CD4-positive, CD25-positive, alpha-beta regulatory T cell (primary cell): Measurements from ENCODE around the gene PBRM1. TPM values are rescaled to one million over a fixed set of nuclear protein-coding genes. Genes with fewer than 3 reads are reported as not detected.

Experiments used
- ATAC-seq, 2 donors: fragments of 150-1000 bp; cut with Tn5 transposase; one replicate each; pipeline ENCODE4 v1.10.0; 2021; ENCODE audit warnings: low read depth in 2 of 2, moderate number of reproducible peaks in 2 of 2, moderate library complexity in 1 of 2
- DNase-seq, 3 donors: peaks; one replicate each; pipeline versions ENCODE4 v3.0.0 to v3.0.0-alpha.2; 2012 to 2022; ENCODE audit warnings: mixed read lengths in 1 of 3
- H3K27ac ChIP-seq: one replicate; pipeline ENCODE4 v1.7.0; 2013; ENCODE audit warnings: mild to moderate bottlenecking, low read length; ENCODE audit not compliant: insufficient read depth, poor library complexity, severe bottlenecking
- H3K27me3 ChIP-seq: one replicate; pipeline ENCODE4 v1.7.0; 2013; ENCODE audit warnings: low read length; ENCODE audit not compliant: control insufficient read depth, insufficient read depth
- H3K36me3 ChIP-seq: one replicate; pipeline ENCODE4 v1.7.0; 2013; ENCODE audit warnings: mild to moderate bottlenecking, low read length, moderate library complexity; ENCODE audit not compliant: control insufficient read depth, insufficient read depth
- H3K4me1 ChIP-seq: 2 replicates; pipeline ENCODE4 v1.7.0; 2013; ENCODE audit warnings: mild to moderate bottlenecking, low read length; ENCODE audit not compliant: insufficient read depth, control insufficient read depth, poor library complexity, severe bottlenecking
- H3K4me3 ChIP-seq: one replicate; pipeline ENCODE4 v1.7.0; 2013; ENCODE audit warnings: low read depth, mild to moderate bottlenecking, low read length, moderate library complexity
- H3K9me3 ChIP-seq, 2 experiments: 1 replicate in 1 of 2; 2 replicates in 1 of 2; pipeline ENCODE4 v1.7.0; 2013; ENCODE audit warnings: low read length in 2 of 2, mild to moderate bottlenecking in 1 of 2, moderate library complexity in 1 of 2; ENCODE audit not compliant: control insufficient read depth in 2 of 2
- H3K27ac Mint-ChIP-seq, 3 donors: one replicate each; pipeline ENCODE4 v1.8.0; 2020 to 2022; ENCODE audit warnings: mild to moderate bottlenecking in 3 of 3, mixed read lengths in 3 of 3, moderate library complexity in 2 of 3
- H3K27me3 Mint-ChIP-seq: one replicate; pipeline ENCODE4 v1.8.0; 2022; ENCODE audit warnings: mild to moderate bottlenecking, mixed read lengths
- H3K36me3 Mint-ChIP-seq: one replicate; pipeline ENCODE4 v1.8.0; 2020; ENCODE audit warnings: mixed read lengths
- H3K4me1 Mint-ChIP-seq, 4 donors: one replicate each; pipeline ENCODE4 v1.8.0; 2020 to 2022; ENCODE audit warnings: mixed read lengths in 4 of 4, mild to moderate bottlenecking in 1 of 4
- H3K4me3 Mint-ChIP-seq, 4 donors: one replicate each; pipeline ENCODE4 v1.8.0; 2020 to 2022; ENCODE audit warnings: mild to moderate bottlenecking in 4 of 4, mixed read lengths in 4 of 4, moderate library complexity in 3 of 4
- H3K9me3 Mint-ChIP-seq, 7 donors: one replicate each; pipeline ENCODE4 v1.8.0; 2020 to 2022; ENCODE audit warnings: mixed read lengths in 7 of 7, mild to moderate bottlenecking in 3 of 7, moderate library complexity in 2 of 7
- polyA plus RNA-seq, 4 donors: library from polyadenylated mRNA; unstranded; fragments of 300-500 nt; fragmentation: Illumina TruSeq; gene quantifications; one replicate each; pipeline ENCODE4 v1.2.3, GENCODE V29; 2021
- total RNA-seq: library from RNA; stranded (reverse); gene quantifications from one replicate; pipeline ENCODE4 v1.2.3, GENCODE V29; 2022

The PBRM1 gene
- total and polyA plus RNA-seq, 5 donors from 2014 or later = 58.7 to 73.4 (median 66.4) TPM

DNA sequence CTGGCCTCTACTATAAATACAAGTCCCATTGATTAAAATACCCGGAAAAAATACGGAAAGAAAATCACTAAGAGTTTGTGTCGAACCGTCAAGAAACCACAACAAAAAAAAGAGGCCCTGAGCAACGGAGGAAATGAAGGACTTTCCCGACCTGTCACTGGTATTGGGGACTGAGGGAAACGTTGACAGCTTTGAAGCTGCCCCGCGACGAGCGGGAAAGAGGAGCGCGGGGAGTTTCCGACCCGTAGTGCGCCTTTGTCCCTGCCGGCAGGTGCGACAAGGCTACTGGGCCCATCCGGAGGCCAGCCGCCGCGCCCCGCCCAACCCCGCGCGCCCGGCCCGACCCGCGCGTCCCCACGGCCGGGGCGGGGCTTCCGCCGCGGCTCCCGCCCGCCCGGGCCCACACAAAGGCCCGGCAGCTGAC, 416 bp downstream of the PBRM1 start:
- H3K27ac Mint-ChIP-seq = peak overlapping the region; percentile 88 to 98 (median 94)
- peaks cover 24% of the 10 kb centered on the region for H3K36me3 Mint-ChIP-seq
- H3K27ac ChIP-seq = peak overlapping the region; percentile 91
- peak; percentile 67 to 70 for ATAC-seq
- H3K4me3 ChIP-seq = peak overlapping the region; percentile 90
- DNase-seq = peak; percentile 66 to 81 (median 79)
- H3K27me3 ChIP-seq = no peaks in the 10 kb centered on the region
- H3K4me1 Mint-ChIP-seq = peaks cover 23 to 73% (median 42%) of the 10 kb centered on the region in 4 donors
- peak overlapping the region; percentile 92 to 97 (median 93) for H3K4me3 Mint-ChIP-seq
- H3K27me3 Mint-ChIP-seq = no peaks in the 10 kb centered on the region
- H3K36me3 ChIP-seq = peaks cover 32% of the 10 kb centered on the region
- H3K9me3 ChIP-seq = no peaks in the 10 kb centered on the region
- H3K9me3 Mint-ChIP-seq = no peaks in the 10 kb centered on the region
- peaks cover 28% of the 10 kb centered on the region for H3K4me1 ChIP-seq

DNA sequence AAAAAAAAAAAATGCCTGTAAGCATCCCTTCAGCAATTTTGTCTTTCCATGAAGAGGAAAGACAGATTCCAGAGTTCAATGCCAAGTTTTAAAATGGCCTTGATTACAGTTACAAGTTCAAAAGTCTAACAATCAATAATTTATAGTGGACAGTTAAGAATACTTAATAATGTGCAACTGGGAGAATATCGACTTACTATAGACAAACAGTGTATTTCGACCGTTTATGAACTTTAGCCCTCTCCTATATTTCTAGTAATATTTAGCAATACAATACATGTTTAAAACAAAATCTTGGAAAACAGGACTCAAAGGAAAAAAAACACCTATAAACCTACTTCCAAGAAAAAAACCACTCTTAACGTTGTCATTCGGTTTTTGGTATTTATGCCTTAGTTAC, 1.5 kb downstream of the PBRM1 start:
- peak overlapping the region in 2 of 3 donors; percentile 41 to 94 for H3K27ac Mint-ChIP-seq
- peak overlapping the region; percentile 92 to 97 (median 93) for H3K4me3 Mint-ChIP-seq
- no peaks in the 10 kb centered on the region for H3K27me3 ChIP-seq
- H3K27me3 Mint-ChIP-seq = no peaks in the 10 kb centered on the region
- no peaks in the 10 kb centered on the region for H3K9me3 Mint-ChIP-seq
- H3K9me3 ChIP-seq = no peaks in the 10 kb centered on the region
- H3K27ac ChIP-seq = peak overlapping the region; percentile 91
- H3K4me1 Mint-ChIP-seq = peaks cover 25 to 79% (median 50%) of the 10 kb centered on the region in 4 donors
- H3K36me3 Mint-ChIP-seq = peaks cover 28% of the 10 kb centered on the region
- ATAC-seq (no peak), DNase-seq (no peak)
- H3K4me3 ChIP-seq = peak overlapping the region; percentile 90
- peaks cover 27% of the 10 kb centered on the region for H3K36me3 ChIP-seq
- H3K4me1 ChIP-seq = peaks cover 28% of the 10 kb centered on the region

DNA sequence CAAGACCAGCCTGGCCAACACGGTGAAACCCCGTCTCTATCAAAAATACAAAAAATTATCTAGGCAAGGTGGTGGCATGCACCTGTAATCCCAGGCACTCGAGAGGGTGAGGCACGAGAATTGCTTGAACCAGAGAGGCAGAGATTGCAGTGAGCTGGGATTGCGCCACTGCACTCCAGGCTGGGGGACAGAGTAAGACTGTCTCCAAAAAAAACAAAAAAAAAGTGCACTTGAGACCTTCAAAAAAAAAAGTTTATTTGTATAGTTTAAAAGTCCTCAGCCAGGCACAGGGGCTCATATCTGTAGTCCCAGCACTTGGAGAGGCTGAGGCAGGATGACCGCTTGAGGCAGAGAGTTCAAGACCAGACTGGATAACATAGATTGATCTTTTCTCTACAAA, 2.1 kb downstream of the PBRM1 start:
- H3K4me1 ChIP-seq = peaks cover 28% of the 10 kb centered on the region
- no peak for ATAC-seq
- Mint-ChIP-seq H3K4me1 (peaks cover 27 to 80% (median 51%) of the 10 kb centered on the region in 4 donors), H3K9me3 (no peaks in the 10 kb centered on the region), H3K27ac (peak overlapping the region; percentile 41 to 83 (median 75)), H3K27me3 (no peaks in the 10 kb centered on the region), H3K36me3 (peaks cover 29% of the 10 kb centered on the region), H3K4me3 (peak overlapping the region; percentile 12 to 94 (median 60))
- H3K36me3 ChIP-seq = peaks cover 27% of the 10 kb centered on the region
- H3K9me3 ChIP-seq = no peaks in the 10 kb centered on the region
- H3K27ac ChIP-seq = no peak overlapping the region
- no peaks in the 10 kb centered on the region for H3K27me3 ChIP-seq
- H3K4me3 ChIP-seq = no peak overlapping the region
- DNase-seq = no peak

DNA sequence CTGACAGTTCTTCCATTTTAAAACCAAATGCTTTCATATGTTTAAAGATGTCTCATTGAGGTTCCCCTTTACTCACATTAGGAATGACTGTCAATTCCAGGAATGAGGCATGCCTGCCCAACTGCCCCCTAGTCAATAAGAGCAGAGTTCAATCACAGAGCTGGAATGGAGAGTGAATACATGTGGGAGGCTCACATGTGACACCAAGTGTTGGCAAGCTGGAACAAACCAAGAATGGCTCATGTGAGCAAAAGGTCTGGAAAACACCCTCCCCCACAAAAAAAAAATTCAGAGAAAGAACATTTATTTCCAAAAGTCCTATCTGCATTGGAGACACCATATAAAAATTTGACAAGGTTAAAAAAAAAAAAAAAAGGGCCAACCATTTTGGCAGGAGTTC, 3.7 kb downstream of the PBRM1 start:
- Histone ChIP-seq H3K27me3 (no peaks in the 10 kb centered on the region), H3K36me3 (peaks cover 24% of the 10 kb centered on the region), H3K27ac (no peak overlapping the region), H3K4me1 (peaks cover 28% of the 10 kb centered on the region), H3K4me3 (no peak overlapping the region), H3K9me3 (no peaks in the 10 kb centered on the region)
- ATAC-seq (no peak), DNase-seq (no peak)
- Mint-ChIP-seq H3K36me3 (peaks cover 31% of the 10 kb centered on the region), H3K27ac (peak overlapping the region in 2 of 3 donors; percentile 26 to 81), H3K27me3 (no peaks in the 10 kb centered on the region), H3K4me3 (peak overlapping the region in 2 of 4 donors; percentile 23 to 68), H3K4me1 (peaks cover 27 to 69% (median 48%) of the 10 kb centered on the region in 4 donors), H3K9me3 (no peaks in the 10 kb centered on the region)

DNA sequence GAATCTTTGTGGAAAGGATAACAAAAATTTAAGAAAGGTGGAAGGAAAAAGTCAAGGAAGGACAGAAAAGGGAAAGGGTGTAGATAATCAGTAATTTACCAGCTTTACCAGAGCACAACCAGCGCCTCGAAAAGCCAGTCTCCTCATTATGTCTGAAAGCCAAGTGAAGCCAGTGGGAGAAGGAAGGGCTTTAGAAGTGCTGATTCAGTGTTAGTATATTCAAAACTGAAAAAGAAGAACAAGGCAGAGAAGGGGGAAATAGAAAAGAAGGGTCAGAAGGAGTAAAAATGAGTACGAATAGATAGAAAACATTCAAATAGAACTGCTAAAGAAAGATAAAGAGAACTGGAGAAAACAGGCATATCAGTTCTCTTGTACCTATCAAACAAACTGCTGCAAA, 4.1 kb downstream of the PBRM1 start:
- H3K4me3 ChIP-seq = no peak overlapping the region
- H3K9me3 ChIP-seq = no peaks in the 10 kb centered on the region
- Mint-ChIP-seq H3K36me3 (peaks cover 35% of the 10 kb centered on the region), H3K4me3 (peak overlapping the region in 2 of 4 donors; percentile 68 to 69), H3K27ac (peak overlapping the region; percentile 26 to 81 (median 33)), H3K9me3 (no peaks in the 10 kb centered on the region), H3K4me1 (peaks cover 27 to 65% (median 45%) of the 10 kb centered on the region in 4 donors), H3K27me3 (no peaks in the 10 kb centered on the region)
- no peaks in the 10 kb centered on the region for H3K27me3 ChIP-seq
- H3K36me3 ChIP-seq = peaks cover 28% of the 10 kb centered on the region
- H3K27ac ChIP-seq = no peak overlapping the region
- no peak for DNase-seq
- ATAC-seq = no peak
- peaks cover 23% of the 10 kb centered on the region for H3K4me1 ChIP-seq

DNA sequence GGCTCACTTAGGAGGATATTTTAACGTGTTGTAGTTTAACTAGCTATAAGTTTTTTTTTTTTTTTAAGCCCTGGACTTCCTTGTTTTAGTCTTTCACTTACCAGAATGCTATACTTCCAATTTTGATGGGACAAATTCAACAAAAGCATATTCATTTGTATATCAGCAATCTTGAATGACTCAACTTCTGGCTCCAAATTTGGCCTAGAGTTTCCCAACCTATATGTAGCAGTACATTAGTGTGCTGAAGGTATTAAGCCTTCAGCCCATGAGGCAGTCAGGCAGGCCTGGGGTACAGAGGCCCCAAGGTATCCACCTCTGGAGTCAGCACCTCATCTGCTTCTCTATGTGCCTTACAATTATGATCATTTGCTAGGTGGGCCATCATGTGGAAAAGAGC, 5.9 kb downstream of the PBRM1 start:
- Histone ChIP-seq H3K36me3 (peaks cover 39% of the 10 kb centered on the region), H3K9me3 (no peaks in the 10 kb centered on the region), H3K27me3 (no peaks in the 10 kb centered on the region), H3K4me1 (peaks cover 15% of the 10 kb centered on the region), H3K27ac (no peak overlapping the region), H3K4me3 (no peak overlapping the region)
- Mint-ChIP-seq H3K4me1 (peaks cover 22 to 59% (median 46%) of the 10 kb centered on the region in 4 donors), H3K4me3 (no peak overlapping the region), H3K27me3 (no peaks in the 10 kb centered on the region), H3K27ac (peak overlapping the region in 2 of 3 donors; percentile 32 to 71), H3K36me3 (peaks cover 43% of the 10 kb centered on the region), H3K9me3 (no peaks in the 10 kb centered on the region)
- no peak for DNase-seq
- ATAC-seq = no peak

DNA sequence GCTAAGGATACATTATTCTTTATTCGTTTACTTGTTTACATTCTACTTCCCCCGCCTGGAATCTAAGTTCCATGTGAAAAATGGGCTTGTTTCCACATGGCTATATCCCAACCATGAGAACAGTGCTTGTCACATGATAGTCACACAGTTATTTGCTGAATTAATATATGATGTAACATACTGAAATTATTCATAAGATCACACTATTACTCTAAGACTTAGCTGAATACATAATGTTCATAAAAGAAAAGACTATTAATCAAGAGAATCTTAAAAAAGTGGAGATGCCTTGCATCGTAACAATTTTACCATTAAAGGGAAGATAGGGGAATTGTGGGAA, 6.5 kb downstream of the PBRM1 start:
- DNase-seq (no peak), ATAC-seq (no peak)
- Mint-ChIP-seq H3K4me3 (no peak overlapping the region), H3K4me1 (peaks cover 18 to 54% (median 42%) of the 10 kb centered on the region in 4 donors), H3K9me3 (no peaks in the 10 kb centered on the region), H3K27ac (peak overlapping the region in 2 of 3 donors; percentile 9 to 85), H3K27me3 (no peaks in the 10 kb centered on the region), H3K36me3 (peaks cover 45% of the 10 kb centered on the region)
- Histone ChIP-seq H3K36me3 (peaks cover 41% of the 10 kb centered on the region), H3K4me1 (peaks cover 8% of the 10 kb centered on the region), H3K4me3 (no peak overlapping the region), H3K9me3 (no peaks in the 10 kb centered on the region), H3K27ac (no peak overlapping the region), H3K27me3 (no peaks in the 10 kb centered on the region)
